Stomach (tissue), 9 donors: ENCODE results near the gene LY86. TPM values are rescaled to one million over a fixed set of nuclear protein-coding genes. Genes with fewer than 3 reads are reported as not detected.

Source experiments
- DNase-seq, 2 donors: peaks; one replicate each; pipeline versions ENCODE4 v3.0.0 to v3.0.0-alpha.2; 2013 to 2019
- H3K27ac ChIP-seq, 5 donors: fragments of 200-600 bp in 4 of 5; sonication (generic) in 4 of 5; one replicate each; pipeline ENCODE4 v1.5.1; 2013 to 2019; ENCODE audit warnings: mild to moderate bottlenecking in 1 of 5, moderate library complexity in 1 of 5
- H3K27me3 ChIP-seq, 3 donors: fragments of 200-600 bp; sonication (generic); one replicate each; pipeline ENCODE4 v1.5.1; 2017 to 2019; ENCODE audit warnings: mixed run types in 1 of 3
- H3K36me3 ChIP-seq, 4 donors: fragments of 200-600 bp; sonication (generic); 1 replicate in 3 of 4; 2 replicates in 1 of 4; pipeline ENCODE4 v1.5.1; 2016 to 2019
- H3K4me1 ChIP-seq, 4 donors: fragments of 200-600 bp; sonication (generic); one replicate each; pipeline ENCODE4 v1.5.1; 2016 to 2019
- H3K4me3 ChIP-seq, 4 donors: fragments of 200-600 bp; sonication (generic) in 3 of 4; one replicate each; pipeline ENCODE4 v1.5.1; 2016 to 2019; ENCODE audit warnings: mild to moderate bottlenecking in 1 of 4
- H3K9me3 ChIP-seq, 4 donors: fragments of 200-600 bp; sonication (generic); one replicate each; pipeline ENCODE4 v1.5.1; 2016 to 2019
- CTCF ChIP-seq, 7 experiments: fragments of 450-650 bp in 4 of 7; fragments of 200-600 bp in 3 of 7; sonication (generic) in 3 of 7; IDR thresholded peaks; one replicate each; pipeline ENCODE4 v1.5.1; 2016 to 2019; ENCODE audit warnings: antibody characterized with exemption in 7 of 7, control low read depth in 2 of 7, mild to moderate bottlenecking in 1 of 7
- EP300 ChIP-seq: sonication (generic); formaldehyde crosslinking; IDR thresholded peaks from one replicate; pipeline ENCODE4 v1.6.1; 2017; ENCODE audit warnings: antibody characterized with exemption
- POLR2A ChIP-seq, 4 donors: fragments of 450-650 bp; IDR thresholded peaks; one replicate each; pipeline ENCODE4 v1.6.1; 2016; ENCODE audit warnings: antibody characterized with exemption in 4 of 4, control low read depth in 2 of 4, mild to moderate bottlenecking in 1 of 4, moderate library complexity in 1 of 4
- POLR2AphosphoS5 ChIP-seq, 3 donors: sonication (generic); formaldehyde crosslinking; IDR thresholded peaks; one replicate each; pipeline ENCODE4 v1.6.1; 2016; ENCODE audit warnings: antibody characterized with exemption in 3 of 3
- WGBS, 5 donors: extraction: QIAGEN DNeasy Blood & Tissue Kit in 3 of 5; methylation state at CpG; one replicate each; pipeline versions ENCODE4 v1.1.5 to v1.1.7; 2013 to 2018; 5-methylcytosine and 5-hydroxymethylcytosine counted together
- intact Hi-C: fragments of 100-400 bp; cut with DNase I; formaldehyde crosslinking; loops from one replicate; pipeline ENCODE4 v1.15.1; 2023; ENCODE audit warnings: low total_unique reads
- polyA plus RNA-seq, 3 donors: library from polyadenylated mRNA; stranded (reverse); fragments of 200-250 nt; gene quantifications; one replicate each; pipeline ENCODE4 v1.2.3, GENCODE V29; 2013
- total RNA-seq, 5 donors: library from RNA; depleted of rRNA; stranded (reverse); fragments of >200 nt; gene quantifications; one replicate each; pipeline versions ENCODE4 v1.1.0 to v1.2.3, GENCODE V29; 2014 to 2016
- donor health status: healthy with polysubstance abuse.
- donor health status: Bipolar disorder and iron deficiency.
- donor health status: healthy.

Gene LY86
- total and polyA plus RNA-seq, 8 donors: 2.4 to 3.6 (median 2.7) TPM; not detected in 3

DNA sequence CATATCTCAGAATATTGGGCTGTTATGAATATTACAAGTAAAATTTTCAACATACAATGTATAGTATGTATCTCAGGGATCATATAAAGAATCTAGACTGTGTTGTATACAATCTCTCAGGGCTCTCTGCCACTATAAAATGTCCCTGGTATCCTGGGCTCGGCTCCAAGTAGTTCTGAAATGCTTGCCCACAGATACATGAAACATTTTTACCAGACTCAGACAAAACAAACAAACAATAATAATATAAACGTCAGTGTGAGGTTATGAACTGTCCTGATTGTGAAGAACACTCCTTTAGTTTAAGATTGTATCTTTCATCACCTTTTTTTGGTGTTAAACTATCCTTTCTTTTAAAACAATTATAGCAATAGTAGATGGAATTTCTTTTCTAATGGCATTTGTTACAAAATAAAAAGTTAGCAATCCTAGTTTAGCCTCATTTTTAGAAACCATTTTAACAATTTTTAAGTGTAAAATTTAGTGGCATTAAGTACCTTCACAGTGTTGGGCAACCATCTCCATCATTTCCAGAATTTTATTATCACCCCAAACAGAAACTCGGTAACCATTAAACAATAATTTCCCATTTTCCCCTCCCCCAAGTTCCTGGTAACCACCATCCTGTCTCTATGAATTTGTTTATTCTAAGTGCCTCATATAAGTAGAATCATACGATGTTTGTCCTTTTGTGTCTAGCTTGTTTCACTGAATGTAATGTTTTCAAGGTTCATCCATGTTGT, 17.4 kb upstream of the LY86 start:
- peaks cover 0 to 11% (median 6%) of the 10 kb centered on the region in 4 donors for H3K9me3 ChIP-seq
- 59 to 65% (median 63%) methylated on average over 4 of the region's 4 CpGs for WGBS, 5 donors
- H3K27me3 ChIP-seq: peaks cover 0 to 4% (median 0%) of the 10 kb centered on the region in 3 donors
- no peaks in the 10 kb centered on the region for H3K36me3 ChIP-seq
- no peak overlapping the region for H3K27ac ChIP-seq
- no peaks in the 10 kb centered on the region for H3K4me1 ChIP-seq
- intact Hi-C loops: no loop called here
- H3K4me3 ChIP-seq: no peak overlapping the region
- DNase-seq: no peak
- no peak for TF ChIP-seq CTCF (IDR thresholded peaks at IDR 0.05)
- TF ChIP-seq EP300: no peak
- TF ChIP-seq POLR2AphosphoS5 (IDR thresholded peaks at IDR 0.05): no peak
- TF ChIP-seq POLR2A (IDR thresholded peaks at IDR 0.05): no peak

- no peaks in the 10 kb centered on the region for H3K36me3 ChIP-seq
- TF ChIP-seq POLR2A (IDR thresholded peaks at IDR 0.05): no peak
- H3K27me3 ChIP-seq: no peaks in the 10 kb centered on the region
- H3K9me3 ChIP-seq: peaks cover 0 to 15% (median 9%) of the 10 kb centered on the region in 4 donors
- intact Hi-C loops: no loop called here
- WGBS, 5 donors: 37 to 59% (median 49%) methylated on average over 4 of the region's 4 CpGs
- no peak for DNase-seq
- no peak overlapping the region for H3K27ac ChIP-seq
- no peak overlapping the region for H3K4me3 ChIP-seq
- no peaks in the 10 kb centered on the region for H3K4me1 ChIP-seq
These were observed 13.4 kb upstream of the LY86 start for GRCh38 chr6:6575143-6575542.

DNA sequence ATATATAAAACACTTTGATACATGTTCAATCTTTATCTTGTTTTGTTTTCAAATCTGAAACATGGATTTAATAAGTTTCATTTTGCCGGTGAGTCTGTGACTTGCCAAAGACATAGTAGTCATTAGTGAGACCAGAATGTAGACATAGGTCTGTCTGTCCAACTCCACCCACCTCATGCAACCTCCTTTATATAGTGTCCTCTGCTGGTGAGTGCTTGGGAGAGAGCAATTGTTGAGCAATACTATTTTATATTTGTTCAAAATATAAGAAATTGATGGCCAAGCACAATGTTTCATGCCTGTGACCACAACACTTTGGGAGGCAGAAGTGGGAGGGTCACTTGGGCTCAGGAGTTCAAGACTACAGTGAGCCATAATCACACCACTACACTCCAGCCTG, 10.8 kb upstream of the LY86 start:
- 60 to 96% (median 75%) methylated on average over 1 of the region's 1 CpG for whole genome bisulfite sequencing, 5 donors
- no peaks in the 10 kb centered on the region for H3K4me1 ChIP-seq
- intact Hi-C loops: no loop called here
- no peaks in the 10 kb centered on the region for H3K36me3 ChIP-seq
- no peak for DNase-seq
- H3K4me3 ChIP-seq: no peak overlapping the region
- H3K27me3 ChIP-seq: no peaks in the 10 kb centered on the region
- no peak overlapping the region for H3K27ac ChIP-seq
- TF ChIP-seq EP300 (no peak), POLR2A (IDR thresholded peaks at IDR 0.05) (no peak), CTCF (IDR thresholded peaks at IDR 0.05) (no peak), POLR2AphosphoS5 (IDR thresholded peaks at IDR 0.05) (no peak)
- H3K9me3 ChIP-seq: peaks cover 0 to 15% (median 9%) of the 10 kb centered on the region in 4 donors

DNA sequence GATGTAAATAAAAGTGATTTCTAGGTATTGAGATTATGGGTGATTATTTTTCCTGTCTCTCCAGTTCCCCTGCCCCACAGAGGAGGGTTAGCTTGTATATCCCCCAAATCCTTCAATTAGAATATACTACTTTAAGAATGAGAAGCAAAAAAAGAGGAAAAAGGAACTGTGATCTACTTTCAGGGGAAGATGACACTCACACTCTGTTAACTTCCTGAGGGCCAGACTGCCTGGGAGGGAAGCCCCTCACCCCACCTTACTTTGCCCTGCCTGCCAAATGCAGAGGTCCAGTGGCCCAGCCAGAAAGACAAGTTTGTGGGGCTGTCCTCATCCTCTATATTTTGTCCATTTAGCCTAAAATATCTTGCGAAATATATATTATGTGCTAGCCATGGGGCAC, 9.2 kb upstream of the LY86 start:
- H3K27me3 ChIP-seq: no peaks in the 10 kb centered on the region
- H3K4me3 ChIP-seq: no peak overlapping the region
- peaks cover 0 to 5% (median 4%) of the 10 kb centered on the region in 4 donors for H3K9me3 ChIP-seq
- intact Hi-C loops: no loop called here
- no peak overlapping the region for H3K27ac ChIP-seq
- H3K36me3 ChIP-seq: no peaks in the 10 kb centered on the region
- WGBS, 5 donors: 94 to 100% (median 95%) methylated on average over 1 of the region's 1 CpG
- TF ChIP-seq EP300 (no peak), CTCF (IDR thresholded peaks at IDR 0.05) (no peak), POLR2A (IDR thresholded peaks at IDR 0.05) (no peak), POLR2AphosphoS5 (IDR thresholded peaks at IDR 0.05) (no peak)
- no peaks in the 10 kb centered on the region for H3K4me1 ChIP-seq
- DNase-seq: no peak

- TF ChIP-seq CTCF (IDR thresholded peaks at IDR 0.05) (no peak), EP300 (no peak), POLR2A (IDR thresholded peaks at IDR 0.05) (no peak), POLR2AphosphoS5 (IDR thresholded peaks at IDR 0.05) (no peak)
- no peaks in the 10 kb centered on the region for H3K36me3 ChIP-seq
- intact Hi-C loops: no loop called here
- H3K4me1 ChIP-seq: no peaks in the 10 kb centered on the region
- H3K9me3 ChIP-seq: peaks cover 0 to 5% (median 3%) of the 10 kb centered on the region in 4 donors
- DNase-seq: no peak
- H3K4me3 ChIP-seq: no peak overlapping the region
- WGBS, 5 donors: 86 to 89% (median 88%) methylated on average over 6 of the region's 6 CpGs
- H3K27ac ChIP-seq: no peak overlapping the region
- H3K27me3 ChIP-seq: no peaks in the 10 kb centered on the region
These were observed 8.2 kb upstream of the LY86 start for GRCh38 chr6:6580225-6580856.
